DMS 273 (cell line): ENCODE results near the gene FAM227B.
"Not testable (repeated sequence)": the region's sequence is repeated elsewhere in the genome, so short reads cannot be mapped to it uniquely, and the experiment has no call there.

Source experiments
- DNase-seq: peaks from one replicate; lab custom pipeline; 2025; ENCODE audit not compliant: unreplicated experiment; lab: John Stamatoyannopoulos, UW

The FAM227B gene

DNA sequence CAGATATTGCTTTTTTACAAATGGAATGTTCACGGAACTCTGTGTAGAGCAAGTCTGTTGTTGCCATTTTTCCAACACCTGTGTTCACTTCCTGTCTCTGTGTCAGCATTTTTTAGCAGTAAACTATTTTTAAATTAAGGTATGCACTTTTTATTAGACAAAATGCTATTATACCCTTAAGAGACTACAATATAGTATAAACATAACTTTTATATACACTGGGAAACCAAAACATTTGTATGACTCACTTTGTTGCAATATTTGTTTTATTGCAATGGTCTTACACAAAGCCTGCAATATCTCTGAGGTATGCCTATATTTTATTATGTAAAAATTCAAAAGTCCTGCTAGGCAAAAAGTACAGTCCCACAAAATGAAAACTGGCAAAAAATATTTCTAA lies 237.4 kb downstream of the FAM227B start:
- DNase-seq = no peak

DNA sequence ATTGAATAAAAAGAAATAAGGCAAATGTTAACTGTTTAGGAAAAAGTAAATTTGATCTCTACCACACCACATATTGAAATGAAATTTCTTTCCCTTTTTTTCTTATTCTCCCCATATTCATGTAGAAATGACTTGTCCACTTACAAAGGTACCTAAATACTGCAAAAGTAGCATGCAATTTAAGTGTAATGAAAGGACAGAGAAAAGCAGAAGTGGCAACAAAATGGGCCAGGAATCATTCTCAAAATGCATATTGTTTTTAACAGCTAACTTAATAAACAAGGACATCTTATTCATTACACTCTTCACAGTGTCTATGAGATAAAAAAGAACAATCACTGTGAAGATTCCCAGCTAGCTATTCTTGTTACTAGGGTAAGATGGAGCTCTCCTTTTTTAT lies 238.2 kb downstream of the FAM227B start:
- no peak for DNase-seq

DNA sequence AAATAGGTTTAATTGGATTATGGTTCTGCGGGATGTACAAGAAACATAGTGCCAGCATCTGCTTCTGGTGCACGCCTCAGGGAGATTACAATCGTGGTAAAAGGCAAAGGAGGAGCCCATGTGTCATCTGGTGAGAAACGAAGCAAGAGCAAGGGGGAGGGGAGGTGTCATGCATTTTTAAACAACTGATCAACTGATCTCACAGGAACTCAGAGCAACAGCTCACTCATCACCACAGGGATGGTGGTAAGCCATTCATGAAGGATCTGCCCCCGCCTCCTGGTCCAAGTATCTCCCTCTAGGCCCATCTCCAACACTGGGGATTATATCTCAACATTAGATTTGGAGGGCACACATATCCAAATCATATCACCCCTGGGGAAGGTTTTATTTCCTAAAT lies 239.7 kb downstream of the FAM227B start:
- DNase-seq = no peak

DNA sequence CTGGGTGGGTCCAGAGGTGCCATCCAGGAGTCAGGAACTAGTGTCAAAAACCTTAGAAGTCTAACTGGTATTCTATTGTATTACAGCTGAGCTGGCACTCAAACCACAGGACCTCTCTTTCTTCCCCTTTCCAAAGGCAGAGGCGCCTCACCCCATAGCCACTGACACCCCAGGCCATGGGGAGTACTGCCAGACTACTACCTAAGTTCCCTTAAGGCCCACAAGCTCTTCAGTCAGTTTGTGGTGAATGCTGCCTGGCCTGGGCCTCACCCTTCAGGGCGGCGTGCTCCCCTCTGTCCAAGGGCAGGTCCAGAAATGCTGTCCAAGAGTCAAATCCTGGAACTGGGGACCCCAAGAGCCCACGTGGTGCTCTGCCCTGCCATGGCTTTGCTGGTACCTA lies 240.6 kb downstream of the FAM227B start:
- DNase-seq = no peak

DNA sequence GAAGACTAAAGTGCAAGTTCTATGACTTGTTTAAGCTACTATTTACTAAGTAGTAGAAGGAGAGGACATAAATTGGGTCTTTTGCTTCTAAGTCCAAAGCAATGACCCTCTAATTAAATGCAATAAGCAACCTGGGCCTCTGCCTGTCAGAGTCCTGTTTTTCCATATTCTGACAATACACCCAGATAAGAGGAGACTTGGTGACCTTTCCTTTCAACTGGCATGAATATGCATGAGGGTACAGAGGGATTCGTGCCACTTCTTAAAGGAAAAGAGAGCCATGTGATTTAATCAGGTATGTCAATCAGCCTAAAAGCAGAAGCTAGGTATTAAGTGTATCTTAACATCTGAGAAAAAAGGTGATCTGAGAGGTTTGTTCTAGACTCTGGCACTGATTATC lies 248.3 kb downstream of the FAM227B start:
- DNase-seq = peak; percentile 19

DNA sequence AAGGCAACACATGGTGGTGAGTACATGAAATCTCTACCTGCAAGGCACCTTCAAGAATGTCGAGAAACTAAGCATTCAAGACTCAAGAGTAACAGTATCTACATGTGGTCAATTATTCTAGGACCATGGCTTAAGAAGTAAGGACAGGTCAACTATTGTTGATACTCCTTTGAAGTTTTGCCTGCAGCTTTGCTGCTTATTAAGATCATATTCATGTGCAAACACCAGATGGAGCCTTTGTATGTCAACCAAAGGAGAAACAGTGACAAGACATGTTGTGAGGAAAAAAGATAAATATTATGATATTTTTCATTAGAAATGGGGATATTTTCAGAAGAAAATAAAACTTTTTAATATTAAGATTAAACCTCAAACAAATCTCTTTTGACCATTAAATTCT lies 249.8 kb downstream of the FAM227B start:
- peak; percentile 50 for DNase-seq

DNA sequence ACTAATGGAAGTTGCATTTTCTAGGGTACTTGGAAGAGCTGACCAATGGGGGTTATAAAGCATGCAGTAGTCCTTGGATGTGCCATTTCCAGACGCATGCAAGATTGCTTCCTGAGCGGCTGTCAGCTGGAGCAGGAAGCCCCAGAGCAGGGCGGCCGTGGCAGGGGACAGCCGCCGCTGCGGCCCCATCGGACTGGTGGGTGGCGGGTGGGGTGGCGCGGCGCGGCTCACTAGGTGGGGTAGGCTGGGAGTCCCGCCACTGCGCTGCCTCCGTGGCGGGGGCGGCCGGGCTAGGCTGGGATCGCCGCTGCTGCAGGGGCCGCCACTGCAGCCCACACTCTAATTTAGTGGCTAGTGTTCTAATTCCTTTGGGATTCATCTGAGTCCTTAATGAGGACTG lies 254.1 kb downstream of the FAM227B start:
- DNase-seq = no peak

DNA sequence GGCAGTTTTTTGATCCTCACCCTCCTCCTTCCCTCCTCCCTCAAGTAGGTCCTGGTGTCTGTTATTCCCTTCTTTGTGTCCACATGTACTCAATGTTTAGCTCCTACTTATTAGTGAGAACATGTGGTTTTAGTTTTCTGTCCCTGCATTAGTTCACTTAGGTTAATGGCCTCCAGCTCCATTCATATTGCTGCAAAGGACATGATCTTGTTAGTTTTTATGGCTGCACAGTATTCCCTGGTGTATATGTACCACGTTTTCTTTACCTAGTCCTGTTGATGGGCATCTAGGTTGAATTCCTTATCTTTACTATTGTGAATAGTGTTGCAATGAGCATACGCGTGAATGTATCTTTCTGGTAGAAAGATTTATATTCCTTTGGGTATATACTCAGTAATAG lies 259.2 kb downstream of the FAM227B start:
- no peak for DNase-seq

DNA sequence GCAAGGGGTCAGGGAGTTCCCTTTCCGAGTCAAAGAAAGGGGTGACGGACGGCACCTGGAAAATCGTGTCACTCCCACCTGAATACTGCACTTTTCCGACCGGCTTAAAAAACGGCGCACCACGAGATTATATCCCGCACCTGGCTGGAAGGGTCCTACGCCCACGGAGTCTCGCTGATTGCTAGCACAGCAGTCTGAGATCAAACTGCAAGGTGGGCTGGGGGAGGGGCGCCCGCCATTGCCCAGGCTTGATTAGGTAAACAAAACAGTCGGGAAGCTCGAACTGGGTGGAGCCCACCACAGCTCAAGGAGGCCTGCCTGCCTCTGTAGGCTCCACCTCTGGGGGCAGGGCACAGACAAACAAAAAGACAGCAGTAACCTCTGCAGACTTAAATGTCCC lies 266.2 kb downstream of the FAM227B start:
- not testable (repeated sequence) for DNase-seq

DNA sequence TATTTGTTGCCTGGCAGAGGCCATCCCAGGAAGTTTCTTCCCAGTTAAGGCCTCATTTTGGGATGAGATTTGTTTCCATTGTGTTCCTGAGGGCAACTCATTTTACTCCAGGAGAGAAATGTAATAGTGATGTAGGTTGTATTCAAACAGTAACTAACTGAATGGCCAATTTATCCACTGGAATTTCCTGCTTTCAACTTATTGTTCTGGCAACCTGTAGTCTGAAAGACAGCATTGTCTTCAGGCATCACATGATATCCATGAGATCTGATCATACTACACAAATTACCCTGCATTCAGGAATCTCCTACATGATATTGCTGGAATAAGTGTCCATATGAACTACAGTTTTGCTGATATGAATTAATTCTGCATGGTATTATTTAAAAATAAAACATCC lies 277.1 kb downstream of the FAM227B start:
- DNase-seq = no peak

DNA sequence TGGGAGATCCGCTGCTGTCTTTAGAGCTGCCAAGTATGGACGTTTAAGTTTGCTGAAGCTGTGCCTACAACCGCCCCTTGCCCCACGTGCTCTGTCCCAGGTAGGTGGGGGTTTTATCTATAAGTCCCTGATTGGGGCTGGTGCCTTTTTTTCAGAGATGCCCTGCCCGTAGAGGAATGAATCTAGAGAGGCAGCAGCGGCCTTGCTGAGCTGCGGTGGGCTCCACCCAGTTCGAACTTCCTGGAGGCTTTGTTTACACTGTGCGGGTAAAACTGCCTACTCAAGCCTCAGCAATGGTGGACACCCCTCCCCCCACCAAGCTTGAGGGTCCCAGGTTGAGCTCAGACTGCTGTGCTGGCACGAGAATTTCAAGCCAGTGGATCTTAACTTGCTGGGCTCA lies 281.0 kb downstream of the FAM227B start:
- DNase-seq = no peak

DNA sequence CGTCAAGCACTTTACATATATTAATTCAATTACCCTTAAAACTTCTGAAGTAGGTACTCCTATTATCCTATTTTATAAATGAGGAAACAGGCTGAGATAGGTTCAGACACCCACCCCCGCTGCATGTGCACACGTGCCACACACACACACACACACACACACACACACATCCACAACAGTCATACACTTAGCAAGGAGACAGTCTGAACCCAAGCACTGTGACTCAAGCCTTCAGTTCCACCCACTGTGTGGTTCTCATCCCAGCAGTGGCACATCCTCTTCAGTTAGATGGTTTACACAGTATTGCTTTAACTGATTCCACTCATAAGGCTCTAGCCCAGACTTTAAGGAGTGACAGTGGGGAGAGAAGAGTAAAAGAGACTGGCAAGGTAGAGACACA lies 288.7 kb downstream of the FAM227B start:
- DNase-seq = no peak

DNA sequence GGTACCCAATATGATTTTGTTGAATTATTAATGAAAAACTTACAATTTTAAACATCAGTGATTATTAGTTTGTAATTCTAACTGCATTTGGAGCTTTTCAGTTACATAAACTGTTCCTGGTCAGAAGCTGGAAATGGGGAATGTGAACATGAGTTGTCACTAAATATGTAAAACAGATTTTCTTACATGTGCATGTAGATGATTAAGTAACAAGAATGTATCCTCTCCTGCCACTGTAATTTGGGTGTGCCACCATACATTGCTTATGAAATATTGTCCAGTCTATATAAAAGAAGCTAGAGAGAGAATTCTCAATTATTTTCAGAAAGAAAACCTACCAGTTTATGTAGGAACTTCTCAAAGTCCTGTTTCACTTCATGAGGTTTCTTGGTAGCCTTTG lies 289.2 kb downstream of the FAM227B start:
- DNase-seq = no peak

DNA sequence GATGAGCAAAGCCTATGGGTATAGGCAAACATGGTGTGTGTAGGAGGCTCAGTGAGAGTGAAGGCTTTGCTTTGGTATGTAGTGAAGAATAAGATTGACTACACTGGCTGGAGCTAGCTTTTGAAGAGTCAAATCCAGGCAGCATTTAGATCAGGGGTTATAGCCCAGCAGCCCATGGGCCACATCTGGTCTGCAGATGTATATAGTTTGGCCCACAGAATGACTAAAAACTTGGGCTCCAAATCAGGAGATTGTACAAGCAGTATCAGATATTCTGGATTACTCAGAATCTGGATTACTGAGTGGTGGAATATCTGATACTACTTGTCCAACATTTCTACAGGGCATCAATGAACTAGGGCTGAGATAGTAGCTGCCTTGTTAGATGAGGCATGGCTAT lies 290.5 kb downstream of the FAM227B start:
- no peak for DNase-seq

DNA sequence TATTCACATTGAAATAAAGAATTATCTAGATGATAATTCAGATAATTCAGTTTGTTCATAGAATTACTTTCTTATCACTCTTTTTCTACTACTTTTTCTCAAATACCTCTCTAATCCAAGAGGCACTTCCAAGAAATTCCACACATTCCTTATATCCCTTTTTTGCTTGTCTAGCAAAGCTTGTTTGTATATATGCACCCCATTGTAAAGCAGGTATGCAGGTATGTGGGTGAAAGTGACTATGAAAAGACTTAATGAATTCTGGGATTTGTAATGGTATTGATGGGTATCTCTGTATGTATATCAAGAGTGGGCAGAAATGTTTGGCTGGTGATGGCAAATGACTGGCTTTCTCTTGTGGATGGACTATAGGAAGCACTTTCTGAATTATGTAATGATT lies 291.7 kb downstream of the FAM227B start:
- DNase-seq = no peak

DNA sequence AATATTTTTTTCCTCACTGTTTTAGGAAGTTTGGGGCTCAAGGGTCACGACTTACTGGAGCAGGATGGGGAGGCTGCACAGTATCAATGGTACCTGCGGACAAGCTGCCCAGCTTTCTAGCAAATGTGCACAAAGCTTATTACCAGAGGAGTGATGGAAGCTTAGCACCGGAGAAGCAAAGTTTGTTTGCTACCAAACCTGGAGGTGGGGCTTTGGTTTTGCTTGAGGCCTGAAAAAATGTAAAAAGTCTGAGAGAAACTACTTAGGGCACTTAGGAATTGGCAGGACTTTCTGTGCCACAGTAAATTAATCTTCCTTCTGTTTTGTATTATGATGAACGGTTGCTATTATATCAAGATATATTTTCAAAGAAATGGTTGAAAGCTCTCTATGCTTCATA lies 292.7 kb downstream of the FAM227B start:
- no peak for DNase-seq

DNA sequence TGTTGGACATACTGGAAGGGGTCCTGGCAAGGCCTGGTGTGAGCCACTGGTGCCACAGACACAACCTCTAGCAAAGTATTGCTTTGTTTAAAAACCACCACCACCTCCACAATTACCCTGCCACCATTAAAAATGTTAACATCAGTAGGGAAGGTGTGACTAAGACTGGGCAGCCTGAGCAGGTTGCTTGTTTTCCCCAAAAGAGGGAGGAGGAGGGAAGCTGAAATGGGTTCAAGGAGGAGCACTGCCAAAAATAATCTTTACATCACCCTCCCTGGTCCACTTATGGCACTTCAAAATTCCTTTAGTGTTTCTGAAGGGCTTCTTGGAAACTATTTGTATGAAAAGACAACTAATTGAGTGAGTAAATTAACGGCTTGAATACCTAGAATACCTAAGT lies 297.4 kb downstream of the FAM227B start:
- no peak for DNase-seq

DNA sequence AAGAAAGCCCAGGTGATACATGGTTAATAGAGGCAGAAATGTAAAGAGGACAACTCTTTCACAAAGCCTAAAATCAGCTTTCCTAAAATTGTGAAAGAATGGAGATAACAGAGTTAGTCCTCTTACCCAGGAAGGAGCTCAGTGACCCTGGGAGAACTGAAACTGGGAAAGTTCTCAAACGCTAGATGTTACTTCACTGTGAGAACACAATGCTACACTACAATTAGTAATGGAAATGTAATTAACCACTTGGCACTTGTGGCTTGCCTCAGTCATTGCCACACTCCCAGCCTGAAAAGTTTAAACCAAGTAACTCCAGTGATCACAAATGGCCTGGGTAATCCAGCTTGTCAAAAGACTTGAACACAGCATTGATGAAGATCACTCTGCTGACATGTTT lies 300.3 kb downstream of the FAM227B start:
- no peak for DNase-seq

DNA sequence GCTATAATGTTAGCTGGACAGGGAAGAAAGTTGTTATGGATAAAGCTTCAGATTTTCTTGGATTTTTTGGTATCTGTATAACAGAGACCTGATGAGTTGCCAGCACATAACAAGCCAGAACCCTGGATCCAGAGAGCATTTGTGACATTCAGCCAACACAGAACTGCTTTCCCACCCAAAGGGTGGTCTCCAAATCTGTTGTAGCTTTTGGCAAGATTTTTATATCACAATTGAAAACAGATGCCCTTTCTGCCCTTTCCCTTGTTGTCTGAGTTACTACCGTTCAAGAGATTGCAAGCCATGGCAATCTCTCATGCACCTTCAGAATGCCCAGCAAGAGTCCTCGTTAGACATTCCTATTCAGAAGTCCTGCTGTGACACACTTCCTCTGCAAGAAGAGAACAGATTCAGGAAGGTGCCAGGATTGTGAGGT lies 305.2 kb downstream of the FAM227B start:
- DNase-seq = peak; percentile 6

DNA sequence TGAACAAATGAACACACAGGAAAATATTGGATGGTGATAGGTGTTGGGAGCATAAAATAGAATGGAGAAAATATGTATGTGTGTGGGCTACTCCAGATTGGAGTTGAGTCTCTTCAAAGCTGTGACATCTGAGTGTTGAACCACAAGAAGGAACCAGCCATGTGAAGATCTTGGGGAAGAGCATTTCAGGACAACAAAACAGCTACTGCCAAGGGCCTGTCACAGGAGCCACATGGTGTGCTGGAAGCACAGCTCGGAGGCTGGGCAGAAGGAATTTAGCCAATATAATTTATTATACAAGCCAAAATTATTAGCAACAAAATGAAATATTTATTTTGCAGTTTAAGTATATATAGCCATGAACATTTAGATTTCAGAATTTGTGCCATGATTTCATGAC lies 305.9 kb downstream of the FAM227B start:
- no peak for DNase-seq

DNA sequence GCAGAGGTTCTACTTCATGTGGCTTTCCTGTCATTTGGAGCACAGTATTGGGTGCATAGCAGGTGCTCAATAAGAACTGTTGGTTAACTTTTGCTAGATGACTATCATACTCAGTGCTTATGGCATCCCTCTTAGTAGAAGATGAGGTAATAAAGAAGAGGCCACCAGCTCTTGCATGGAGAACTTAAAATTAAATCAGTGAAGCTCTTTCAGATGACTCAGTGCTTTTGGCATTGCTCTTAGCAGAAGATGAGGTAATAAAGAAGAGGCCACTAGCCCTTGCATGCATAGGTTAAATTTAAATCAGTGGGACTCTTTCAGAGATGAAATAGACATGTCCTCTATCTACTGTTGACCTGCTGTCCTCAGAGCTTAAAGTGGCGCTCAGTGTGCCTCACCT lies 307.0 kb downstream of the FAM227B start:
- peak; percentile 2 for DNase-seq

DNA sequence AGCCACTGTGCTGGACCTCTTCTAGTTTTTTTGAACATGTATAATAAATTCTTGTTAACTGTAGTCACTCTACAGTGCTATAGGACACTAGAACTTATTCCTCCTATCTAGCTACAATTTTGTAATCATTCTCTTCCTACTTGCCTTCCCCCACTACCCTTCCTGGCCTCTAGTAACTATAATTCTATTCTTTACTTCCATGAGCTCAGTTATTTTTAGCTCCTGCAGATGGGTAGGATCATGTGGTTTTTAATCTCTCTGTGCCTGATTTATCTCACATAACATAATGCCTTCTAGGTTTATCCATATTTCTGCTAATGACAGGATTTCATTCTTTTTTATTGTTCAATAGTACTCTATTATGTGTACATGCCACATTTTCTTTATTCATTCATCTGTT lies 310.7 kb downstream of the FAM227B start:
- DNase-seq = no peak

DNA sequence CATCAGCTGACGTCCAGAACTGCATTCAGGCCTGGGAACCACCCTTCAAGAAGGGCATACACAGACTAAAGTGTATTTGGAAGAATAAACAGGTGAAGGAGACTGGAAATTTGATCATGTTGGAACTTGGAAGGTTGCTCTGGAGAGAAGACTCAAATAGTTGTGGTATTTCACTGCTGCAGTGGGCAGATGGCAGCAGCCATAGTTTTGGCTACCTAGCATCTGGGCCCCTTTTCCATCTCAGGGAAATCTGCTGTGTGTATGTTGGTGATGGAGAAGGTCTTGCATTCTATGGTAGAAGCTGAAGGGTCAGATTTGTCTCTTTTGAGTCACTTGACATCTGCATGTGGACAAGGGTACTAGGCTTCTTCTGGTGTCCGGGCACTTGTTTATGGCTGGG lies 311.9 kb downstream of the FAM227B start:
- DNase-seq = peak; percentile 62

DNA sequence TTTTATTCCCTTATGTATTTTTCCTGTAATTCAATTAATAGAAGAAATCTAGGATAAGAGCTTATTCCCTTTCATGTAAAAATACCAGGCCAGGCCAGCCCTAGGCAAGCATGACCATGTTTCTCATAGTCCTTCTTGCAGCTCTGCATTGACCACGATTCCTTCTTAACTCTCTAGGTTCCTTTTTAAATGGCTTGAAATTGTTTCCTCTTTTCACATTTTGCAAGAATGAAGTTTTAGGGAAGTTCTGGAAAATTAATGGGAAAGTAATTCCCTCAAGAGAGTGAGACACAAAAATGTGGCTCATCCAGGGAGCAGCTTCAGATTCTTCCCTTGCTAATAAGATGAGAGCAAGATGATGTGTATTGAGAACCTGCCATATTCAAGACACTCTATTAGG lies 314.1 kb downstream of the FAM227B start:
- DNase-seq = no peak
